WERI-Rb-1 (cell line): ENCODE results near the gene REXO1.

ENCODE experiments used
- DNase-seq: peaks from one replicate; pipeline ENCODE4 v3.0.0-alpha.2; 2020
- H3K27ac ChIP-seq: fragments of 250-450 bp; sonication (Bioruptor Pico); 2 replicates; pipeline ENCODE4 v1.5.1; 2020; ENCODE audit warnings: mild to moderate bottlenecking, moderate library complexity
- H3K27me3 ChIP-seq: fragments of 250-450 bp; sonication (Bioruptor Pico); 2 replicates; pipeline ENCODE4 v1.5.1; 2021; ENCODE audit warnings: mild to moderate bottlenecking, low read depth, moderate library complexity; ENCODE audit not compliant: insufficient read depth, severe bottlenecking
- H3K36me3 ChIP-seq: fragments of 250-450 bp; sonication (Bioruptor Pico); 2 replicates; pipeline ENCODE4 v1.5.1; 2020; ENCODE audit warnings: mild to moderate bottlenecking, moderate library complexity
- H3K4me3 ChIP-seq: 2 replicates; pipeline ENCODE4 v1.5.1; 2011; ENCODE audit warnings: low read depth, mild to moderate bottlenecking, control low read depth, low read length
- H3K9me3 ChIP-seq: fragments of 250-450 bp; sonication (Bioruptor Pico); 2 replicates; pipeline ENCODE4 v1.5.1; 2021; ENCODE audit warnings: mild to moderate bottlenecking, moderate library complexity; ENCODE audit not compliant: severe bottlenecking
- TF ChIP-seq, protein P1 (sequence below): IDR thresholded peaks from 2 replicates; pipeline ENCODE4 v1.5.1; 2011; ENCODE audit warnings: low read depth, mild to moderate bottlenecking, control low read depth, inconsistent platforms, low read length

REXO1 gene

DNA sequence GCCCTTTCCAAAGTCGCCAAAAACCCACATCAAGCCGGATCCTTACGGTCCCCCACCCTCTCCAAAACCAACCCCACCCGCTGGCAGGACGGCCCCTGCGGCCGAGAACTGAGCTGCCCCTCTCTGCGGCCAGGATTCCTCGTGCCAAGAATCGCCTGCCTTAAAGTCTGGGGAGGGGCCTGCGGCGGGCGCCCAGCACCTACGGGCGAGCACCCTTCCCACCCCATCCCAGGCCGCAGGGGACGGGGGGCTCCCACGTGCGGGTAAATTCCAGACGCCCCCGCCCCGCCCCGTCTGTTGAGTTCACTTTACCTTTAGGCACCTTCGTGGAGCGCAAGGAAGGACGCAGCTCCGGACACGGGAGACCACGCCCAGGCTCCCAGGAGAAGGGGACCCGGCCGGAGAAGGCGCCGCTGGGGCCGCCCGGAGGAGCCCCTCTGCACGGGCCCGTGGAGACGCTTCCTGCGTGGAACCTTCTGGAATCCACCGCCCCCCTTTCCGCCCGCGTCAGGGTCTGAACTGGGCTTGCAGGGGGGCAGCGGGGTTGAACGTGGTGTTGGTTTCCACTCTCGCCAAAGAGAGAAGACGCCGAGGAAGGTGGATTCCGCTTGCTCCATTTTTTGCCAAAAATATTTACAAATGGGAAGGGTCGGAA lies 72.2 kb downstream of the REXO1 start:
- Histone ChIP-seq H3K9me3 (peaks cover 14% of the 10 kb centered on the region), H3K27ac (no peak overlapping the region), H3K36me3 (no peaks in the 10 kb centered on the region), H3K27me3 (peaks cover 66% of the 10 kb centered on the region), H3K4me3 (peak overlapping the region; percentile 8; the same call in 1 of the 2 replicates)
- TF ChIP-seq, protein P1, sequence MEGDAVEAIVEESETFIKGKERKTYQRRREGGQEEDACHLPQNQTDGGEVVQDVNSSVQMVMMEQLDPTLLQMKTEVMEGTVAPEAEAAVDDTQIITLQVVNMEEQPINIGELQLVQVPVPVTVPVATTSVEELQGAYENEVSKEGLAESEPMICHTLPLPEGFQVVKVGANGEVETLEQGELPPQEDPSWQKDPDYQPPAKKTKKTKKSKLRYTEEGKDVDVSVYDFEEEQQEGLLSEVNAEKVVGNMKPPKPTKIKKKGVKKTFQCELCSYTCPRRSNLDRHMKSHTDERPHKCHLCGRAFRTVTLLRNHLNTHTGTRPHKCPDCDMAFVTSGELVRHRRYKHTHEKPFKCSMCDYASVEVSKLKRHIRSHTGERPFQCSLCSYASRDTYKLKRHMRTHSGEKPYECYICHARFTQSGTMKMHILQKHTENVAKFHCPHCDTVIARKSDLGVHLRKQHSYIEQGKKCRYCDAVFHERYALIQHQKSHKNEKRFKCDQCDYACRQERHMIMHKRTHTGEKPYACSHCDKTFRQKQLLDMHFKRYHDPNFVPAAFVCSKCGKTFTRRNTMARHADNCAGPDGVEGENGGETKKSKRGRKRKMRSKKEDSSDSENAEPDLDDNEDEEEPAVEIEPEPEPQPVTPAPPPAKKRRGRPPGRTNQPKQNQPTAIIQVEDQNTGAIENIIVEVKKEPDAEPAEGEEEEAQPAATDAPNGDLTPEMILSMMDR, result no peak
- no peak for DNase-seq

DNA sequence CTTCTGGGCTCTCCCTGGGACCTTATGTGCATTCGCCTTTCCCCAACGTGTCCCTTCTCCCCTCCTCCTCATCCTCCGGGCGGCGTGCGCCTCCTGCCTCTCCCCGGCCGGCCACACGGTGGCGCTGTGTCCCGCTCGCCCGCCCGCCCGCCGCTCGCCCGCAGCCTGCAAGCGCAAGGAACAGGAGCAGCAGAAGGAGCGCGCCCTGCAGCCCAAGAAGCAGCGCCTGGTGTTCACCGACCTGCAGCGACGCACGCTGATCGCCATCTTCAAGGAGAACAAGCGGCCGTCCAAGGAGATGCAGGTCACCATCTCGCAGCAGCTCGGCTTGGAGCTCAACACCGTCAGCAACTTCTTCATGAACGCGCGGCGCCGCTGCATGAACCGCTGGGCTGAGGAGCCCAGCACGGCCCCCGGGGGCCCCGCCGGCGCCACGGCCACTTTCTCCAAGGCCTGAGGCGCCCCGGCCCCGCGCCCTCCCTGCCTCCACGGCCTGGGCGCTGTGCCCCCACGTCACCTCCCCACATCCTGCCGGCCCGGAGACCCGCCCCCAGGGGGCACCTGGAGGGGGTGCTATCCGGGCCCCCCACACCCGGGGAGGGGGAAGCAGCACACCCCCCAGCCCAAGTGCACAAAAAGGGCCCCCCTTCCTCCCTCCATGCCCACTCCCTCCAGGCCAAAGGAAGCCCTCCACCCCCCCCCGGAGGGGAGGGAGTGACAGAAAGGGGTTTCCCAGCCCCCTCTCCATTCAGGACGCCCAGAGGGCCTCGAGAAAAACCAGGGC lies 73.1 kb downstream of the REXO1 start:
- H3K27me3 ChIP-seq, result peaks cover 73% of the 10 kb centered on the region
- peaks cover 20% of the 10 kb centered on the region for H3K9me3 ChIP-seq
- peak; percentile 76 for DNase-seq
- TF ChIP-seq, protein P1, result peak; percentile 85
- no peak overlapping the region for H3K4me3 ChIP-seq
- no peaks in the 10 kb centered on the region for H3K36me3 ChIP-seq
- no peak overlapping the region for H3K27ac ChIP-seq

DNA sequence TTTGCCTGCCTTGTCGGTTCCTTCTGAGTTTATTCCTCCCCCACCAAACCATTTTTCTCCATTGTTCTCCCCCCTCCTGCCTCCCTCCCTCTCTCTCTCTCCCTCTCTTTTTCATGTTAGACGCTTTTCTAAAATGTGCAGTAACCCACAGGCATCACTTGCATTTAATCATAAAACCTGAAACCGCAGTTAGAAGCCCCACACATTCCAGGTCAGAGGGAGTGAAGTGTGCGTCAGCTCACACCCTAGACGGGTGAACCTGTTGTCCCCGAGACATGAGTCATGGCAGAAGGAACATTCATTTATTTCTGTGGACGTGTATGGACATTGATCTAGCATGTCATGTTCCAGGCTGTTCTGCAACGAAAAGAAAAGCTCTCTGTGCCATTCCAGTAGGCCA lies 75.1 kb downstream of the REXO1 start:
- TF ChIP-seq, protein P1, result no peak
- H3K9me3 ChIP-seq, result peaks cover 24% of the 10 kb centered on the region
- peaks cover 76% of the 10 kb centered on the region for H3K27me3 ChIP-seq
- H3K4me3 ChIP-seq, result no peak overlapping the region
- no peak overlapping the region for H3K27ac ChIP-seq
- H3K36me3 ChIP-seq, result no peaks in the 10 kb centered on the region
- no peak for DNase-seq

DNA sequence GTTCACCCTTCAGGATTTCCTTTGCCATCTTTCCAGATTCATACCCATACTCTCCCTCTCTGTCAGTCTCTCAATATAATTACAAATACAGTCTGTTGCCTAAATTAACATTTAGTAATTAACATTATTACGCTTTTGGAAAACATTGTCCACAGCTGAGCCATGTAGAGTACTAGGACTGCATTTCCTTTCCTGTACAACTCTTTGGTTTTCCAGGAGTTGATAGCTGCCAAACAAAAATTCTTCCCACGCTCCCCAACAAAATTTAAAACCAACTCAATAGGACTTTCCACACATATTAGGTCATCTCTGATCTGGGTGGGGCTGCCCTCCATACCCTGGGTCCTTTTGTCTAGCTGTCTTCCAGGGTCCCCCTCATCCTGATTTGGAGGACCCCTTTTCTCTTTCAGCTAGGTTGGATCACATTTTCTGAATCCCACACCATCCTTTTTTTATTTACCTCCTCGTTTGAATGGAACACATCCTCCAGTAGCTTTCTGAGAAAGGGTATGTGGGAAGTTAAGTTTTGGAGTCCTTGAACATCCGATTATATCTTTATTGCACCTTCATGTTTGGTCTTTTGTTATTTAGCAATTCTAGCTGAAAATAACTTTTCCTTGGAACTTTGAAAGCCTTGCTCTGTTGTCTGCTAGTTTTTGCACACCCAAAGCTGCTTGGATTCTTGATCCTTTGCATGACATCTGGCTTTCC lies 77.3 kb downstream of the REXO1 start:
- Histone ChIP-seq H3K4me3 (no peak overlapping the region), H3K27me3 (peaks cover 75% of the 10 kb centered on the region)
- DNase-seq, result no peak

DNA sequence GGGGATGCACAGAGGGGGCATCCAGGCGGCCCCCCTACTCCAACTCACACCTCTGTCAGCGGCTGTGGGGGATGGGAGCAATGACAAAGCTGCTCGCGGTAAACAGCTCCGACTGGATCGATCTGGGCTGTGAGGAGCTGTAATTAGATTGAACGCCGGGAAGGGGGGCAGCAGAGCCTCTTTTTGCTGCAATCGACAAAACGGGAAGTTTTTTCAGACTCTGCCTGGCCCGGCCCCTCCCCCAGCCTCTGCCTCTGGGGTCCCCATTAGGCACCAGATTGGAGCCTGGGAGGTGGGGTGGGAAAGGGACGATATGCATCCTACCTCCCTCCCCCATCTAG lies 78.7 kb downstream of the REXO1 start:
- Histone ChIP-seq H3K9me3 (peaks cover 19% of the 10 kb centered on the region), H3K4me3 (no peak overlapping the region), H3K27ac (no peak overlapping the region), H3K36me3 (no peaks in the 10 kb centered on the region), H3K27me3 (peaks cover 74% of the 10 kb centered on the region)
- no peak for DNase-seq
- TF ChIP-seq, protein P1, result no peak

More for the DNA sequence above, 77.3 kb downstream of the REXO1 start:
- peaks cover 24% of the 10 kb centered on the region for H3K9me3 ChIP-seq
- H3K27ac ChIP-seq, result no peak overlapping the region
- TF ChIP-seq, protein P1, result no peak
- H3K36me3 ChIP-seq, result no peaks in the 10 kb centered on the region
